HFFc6 (cell line): ENCODE data around the gene STUM. TPM values are rescaled to one million over a fixed set of nuclear protein-coding genes. Genes with fewer than 3 reads are reported as not detected.
A peak's percentile ranks its signal among the peaks of the same experiment; 100 is the strongest.

Experiments
- DNase-seq: peaks from one replicate; pipeline ENCODE4 v3.0.0-alpha.2; 2018
- H3K27ac Mint-ChIP-seq: 2 replicates; pipeline ENCODE4 v1.8.0; 2020; ENCODE audit warnings: mild to moderate bottlenecking, mixed read lengths
- H3K27me3 Mint-ChIP-seq: 2 replicates; pipeline ENCODE4 v1.8.0; 2021; ENCODE audit warnings: mild to moderate bottlenecking, moderate library complexity, mixed read lengths; ENCODE audit not compliant: insufficient read depth
- H3K36me3 Mint-ChIP-seq: 2 replicates; pipeline ENCODE4 v1.8.0; 2021; ENCODE audit warnings: low read depth, mixed read lengths
- H3K4me1 Mint-ChIP-seq: 2 replicates; pipeline ENCODE4 v1.8.0; 2020; ENCODE audit warnings: low read depth, mixed read lengths
- H3K4me3 Mint-ChIP-seq: 2 replicates; pipeline ENCODE4 v1.8.0; 2020; ENCODE audit warnings: mild to moderate bottlenecking, moderate library complexity, mixed read lengths
- H3K9me3 Mint-ChIP-seq: 2 replicates; pipeline ENCODE4 v1.8.0; 2020; ENCODE audit warnings: mild to moderate bottlenecking, mixed read lengths
- total RNA-seq, 6 experiments: library from RNA; stranded (reverse); fragmentation: NEBNext Ultra II Directional; extraction: Animal tissue kit (Norgen Biotek cat#: 25700); gene quantifications; 2 replicates in 1 of 6; 3 replicates in 5 of 6; pipeline ENCODE4 v1.2.3, GENCODE V29; 2021
- TF ChIP-seq, protein P1 (sequence below): fragments of 200-600 bp; sonication (generic); IDR thresholded peaks from 2 replicates; pipeline ENCODE4 v1.5.0; 2021; ENCODE audit warnings: antibody characterized with exemption, mild to moderate bottlenecking

STUM gene
- total RNA-seq, 6 experiments from 2014 or later, result not detected

DNA sequence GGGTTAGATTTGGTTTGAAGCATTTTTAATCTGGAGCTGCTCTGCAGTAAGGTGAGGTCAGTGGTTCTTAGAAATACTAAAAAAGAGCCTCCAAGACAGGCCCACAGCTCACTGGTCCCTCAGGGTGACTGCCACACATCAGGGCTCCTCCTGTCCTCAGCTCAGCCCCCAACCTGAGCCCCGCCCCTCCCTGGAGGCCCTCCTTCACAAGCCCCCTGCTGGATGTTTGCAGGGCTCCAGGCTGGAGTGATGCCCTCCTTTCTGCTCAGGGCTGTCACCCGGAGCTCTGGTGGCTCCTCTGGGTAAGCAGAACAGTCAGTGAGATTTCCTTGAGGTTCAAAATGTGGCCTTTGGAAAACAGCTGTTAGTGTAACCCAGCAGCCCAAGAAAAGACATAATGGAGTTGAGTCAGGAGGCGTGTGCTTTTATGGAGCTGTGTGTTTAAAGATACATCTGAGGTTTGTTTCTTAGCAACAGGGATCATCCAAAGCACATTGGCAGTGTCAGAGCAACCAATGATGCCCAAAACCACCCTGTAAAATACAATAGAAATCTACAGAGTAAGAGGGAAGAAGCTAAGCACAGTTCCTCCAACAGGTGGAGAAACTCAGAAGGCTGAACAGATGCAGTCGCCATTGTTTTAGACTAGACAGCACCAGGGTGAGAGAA lies 21.4 kb downstream of the STUM start:
- no peak overlapping the region for H3K4me3 Mint-ChIP-seq
- peak; percentile 20 for DNase-seq
- H3K27me3 Mint-ChIP-seq, result peaks cover 36% of the 10 kb centered on the region
- H3K36me3 Mint-ChIP-seq, result no peaks in the 10 kb centered on the region
- TF ChIP-seq, protein P1, sequence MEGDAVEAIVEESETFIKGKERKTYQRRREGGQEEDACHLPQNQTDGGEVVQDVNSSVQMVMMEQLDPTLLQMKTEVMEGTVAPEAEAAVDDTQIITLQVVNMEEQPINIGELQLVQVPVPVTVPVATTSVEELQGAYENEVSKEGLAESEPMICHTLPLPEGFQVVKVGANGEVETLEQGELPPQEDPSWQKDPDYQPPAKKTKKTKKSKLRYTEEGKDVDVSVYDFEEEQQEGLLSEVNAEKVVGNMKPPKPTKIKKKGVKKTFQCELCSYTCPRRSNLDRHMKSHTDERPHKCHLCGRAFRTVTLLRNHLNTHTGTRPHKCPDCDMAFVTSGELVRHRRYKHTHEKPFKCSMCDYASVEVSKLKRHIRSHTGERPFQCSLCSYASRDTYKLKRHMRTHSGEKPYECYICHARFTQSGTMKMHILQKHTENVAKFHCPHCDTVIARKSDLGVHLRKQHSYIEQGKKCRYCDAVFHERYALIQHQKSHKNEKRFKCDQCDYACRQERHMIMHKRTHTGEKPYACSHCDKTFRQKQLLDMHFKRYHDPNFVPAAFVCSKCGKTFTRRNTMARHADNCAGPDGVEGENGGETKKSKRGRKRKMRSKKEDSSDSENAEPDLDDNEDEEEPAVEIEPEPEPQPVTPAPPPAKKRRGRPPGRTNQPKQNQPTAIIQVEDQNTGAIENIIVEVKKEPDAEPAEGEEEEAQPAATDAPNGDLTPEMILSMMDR, result peak; percentile 52
- H3K4me1 Mint-ChIP-seq, result no peaks in the 10 kb centered on the region
- H3K27ac Mint-ChIP-seq, result no peak overlapping the region
- no peaks in the 10 kb centered on the region for H3K9me3 Mint-ChIP-seq

DNA sequence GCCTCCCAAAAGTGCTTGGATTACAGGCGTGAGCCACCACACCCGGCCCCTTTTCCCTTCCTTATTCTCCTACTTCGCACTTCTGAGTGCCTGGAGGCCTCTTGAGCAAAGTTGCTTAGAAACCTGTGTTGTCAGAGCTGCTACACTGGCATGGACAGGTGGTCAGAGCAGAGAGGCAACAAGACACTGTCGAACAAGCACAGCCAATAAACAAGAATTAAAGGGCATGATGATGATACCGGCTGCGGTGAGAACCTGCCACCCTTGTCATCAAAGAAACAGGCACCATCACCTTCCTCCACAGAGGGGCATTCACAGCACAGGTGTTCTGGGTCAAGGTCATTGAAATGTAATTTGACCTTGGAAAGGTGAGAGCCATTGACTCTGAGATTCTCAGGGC lies 23.3 kb downstream of the STUM start:
- TF ChIP-seq, protein P1, result no peak
- Mint-ChIP-seq H3K4me1 (no peaks in the 10 kb centered on the region), H3K27me3 (peaks cover 37% of the 10 kb centered on the region), H3K9me3 (no peaks in the 10 kb centered on the region), H3K36me3 (no peaks in the 10 kb centered on the region), H3K27ac (no peak overlapping the region), H3K4me3 (no peak overlapping the region)
- no peak for DNase-seq

DNA sequence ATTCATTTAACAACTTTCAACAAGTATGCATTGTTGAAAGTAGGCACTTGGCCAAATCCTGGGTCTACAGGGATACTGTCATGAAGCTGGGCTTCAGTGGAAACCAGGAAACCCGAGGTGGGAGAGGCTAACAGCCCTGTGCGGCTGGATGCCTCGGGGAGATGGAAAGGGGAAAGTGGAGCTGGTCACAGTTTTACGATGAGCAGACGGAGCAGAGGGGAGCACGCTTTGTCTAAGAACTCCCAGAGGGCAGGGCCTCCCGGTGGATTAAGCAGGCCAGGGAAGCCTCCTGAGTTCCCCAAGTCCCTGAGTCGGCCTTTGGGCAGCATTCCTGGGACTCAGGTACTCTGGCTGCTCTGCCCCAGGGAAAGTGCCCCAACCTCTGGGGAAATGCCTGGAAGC lies 23.8 kb downstream of the STUM start:
- no peak overlapping the region for H3K4me3 Mint-ChIP-seq
- H3K4me1 Mint-ChIP-seq, result no peaks in the 10 kb centered on the region
- no peak for DNase-seq
- peaks cover 33% of the 10 kb centered on the region for H3K27me3 Mint-ChIP-seq
- TF ChIP-seq, protein P1, result no peak
- no peaks in the 10 kb centered on the region for H3K36me3 Mint-ChIP-seq
- no peaks in the 10 kb centered on the region for H3K9me3 Mint-ChIP-seq
- no peak overlapping the region for H3K27ac Mint-ChIP-seq

DNA sequence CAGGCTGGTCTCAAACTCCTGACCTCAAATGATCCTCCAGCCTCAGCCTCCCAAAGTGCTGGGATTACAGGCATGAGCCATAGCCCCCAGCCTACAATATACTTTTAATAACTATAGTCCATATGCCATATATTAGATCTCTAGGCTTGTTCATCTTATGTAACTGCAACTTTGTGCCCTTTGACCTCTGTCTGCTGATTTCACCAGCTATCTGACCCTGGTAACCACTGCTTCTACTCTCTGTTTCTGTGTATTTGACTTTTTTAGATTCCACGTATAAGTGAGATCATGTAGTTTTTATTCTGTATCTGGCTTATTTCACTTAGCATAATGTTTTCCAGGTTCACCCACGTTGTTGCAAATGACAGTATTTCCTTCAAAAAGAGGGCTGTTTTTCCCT lies 25.5 kb downstream of the STUM start:
- Mint-ChIP-seq H3K36me3 (no peaks in the 10 kb centered on the region), H3K4me1 (no peaks in the 10 kb centered on the region), H3K9me3 (no peaks in the 10 kb centered on the region), H3K4me3 (no peak overlapping the region), H3K27me3 (peaks cover 29% of the 10 kb centered on the region), H3K27ac (no peak overlapping the region)
- TF ChIP-seq, protein P1, result no peak
- no peak for DNase-seq

DNA sequence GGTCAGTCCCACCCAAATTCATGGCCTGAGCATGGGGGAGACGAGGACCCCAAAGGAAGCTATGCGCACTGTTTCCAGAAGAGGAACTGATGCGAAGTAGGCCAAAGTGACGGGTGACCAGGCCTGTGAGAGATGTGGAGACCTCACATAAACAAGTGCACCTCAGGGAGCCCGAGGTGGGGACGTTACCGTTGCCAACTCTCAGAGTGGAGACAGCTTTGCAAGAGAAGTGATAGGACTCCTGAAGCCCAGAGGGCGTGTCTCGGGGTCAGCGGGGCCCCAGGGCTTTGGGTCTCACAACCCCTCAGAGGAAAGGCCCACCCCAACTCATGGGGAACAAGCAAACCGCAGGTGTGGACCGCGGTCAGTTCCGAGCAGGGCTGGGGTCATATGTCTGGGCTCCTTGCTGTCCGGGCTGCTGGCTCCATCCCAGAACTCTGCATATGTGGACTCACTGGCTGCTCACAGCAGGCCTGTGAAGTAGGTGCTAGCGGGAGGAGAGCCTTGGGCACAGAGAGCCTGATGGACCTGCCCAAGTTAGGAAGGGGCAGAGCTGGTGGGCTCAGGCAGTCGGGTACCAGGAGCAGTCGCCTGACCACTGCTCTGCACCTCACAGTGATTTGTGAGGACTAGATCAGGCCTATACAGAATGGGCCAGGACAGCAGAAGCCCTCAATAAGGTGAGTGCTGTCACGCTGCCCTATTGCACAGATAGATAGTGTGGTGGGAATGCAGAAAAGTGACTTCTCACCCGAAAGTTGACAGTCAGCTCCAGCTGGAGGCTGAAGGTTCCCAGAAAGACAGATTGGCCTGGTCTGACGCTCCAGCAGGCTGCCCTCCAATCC lies 26.2 kb downstream of the STUM start:
- Mint-ChIP-seq H3K4me3 (no peak overlapping the region), H3K27ac (no peak overlapping the region), H3K9me3 (no peaks in the 10 kb centered on the region), H3K36me3 (no peaks in the 10 kb centered on the region), H3K4me1 (no peaks in the 10 kb centered on the region), H3K27me3 (peaks cover 30% of the 10 kb centered on the region)
- no peak for DNase-seq
- TF ChIP-seq, protein P1, result no peak
